WTC11 (cell line): Measurements from ENCODE around the gene SMG7.

ENCODE experiments used
- CREM ChIP-seq: sonication (generic); formaldehyde crosslinking; IDR thresholded peaks from 2 replicates; pipeline ENCODE4 v1.8.1; 2022; ENCODE audit warnings: mild to moderate bottlenecking, missing genetic modification reagents, moderate library complexity
- ZNF232 ChIP-seq: sonication (generic); formaldehyde crosslinking; IDR thresholded peaks from 2 replicates; pipeline ENCODE4 v1.8.0; 2022; ENCODE audit warnings: mild to moderate bottlenecking, missing genetic modification reagents
- TF ChIP-seq, protein P1 (sequence below): sonication (generic); formaldehyde crosslinking; IDR thresholded peaks from 2 replicates; pipeline ENCODE4 v1.8.1; 2023; ENCODE audit warnings: mild to moderate bottlenecking, missing genetic modification reagents, moderate library complexity
- TF ChIP-seq, protein P2 (sequence below): sonication (generic); formaldehyde crosslinking; IDR thresholded peaks from 2 replicates; pipeline ENCODE4 v1.8.1; 2023; ENCODE audit warnings: mild to moderate bottlenecking, moderate library complexity, missing genetic modification reagents
- TF ChIP-seq, protein P3 (sequence below): fragments of 200-600 bp; IDR thresholded peaks from 2 replicates; pipeline ENCODE4 v1.8.0; 2022; ENCODE audit warnings: antibody characterized with exemption

DNA sequence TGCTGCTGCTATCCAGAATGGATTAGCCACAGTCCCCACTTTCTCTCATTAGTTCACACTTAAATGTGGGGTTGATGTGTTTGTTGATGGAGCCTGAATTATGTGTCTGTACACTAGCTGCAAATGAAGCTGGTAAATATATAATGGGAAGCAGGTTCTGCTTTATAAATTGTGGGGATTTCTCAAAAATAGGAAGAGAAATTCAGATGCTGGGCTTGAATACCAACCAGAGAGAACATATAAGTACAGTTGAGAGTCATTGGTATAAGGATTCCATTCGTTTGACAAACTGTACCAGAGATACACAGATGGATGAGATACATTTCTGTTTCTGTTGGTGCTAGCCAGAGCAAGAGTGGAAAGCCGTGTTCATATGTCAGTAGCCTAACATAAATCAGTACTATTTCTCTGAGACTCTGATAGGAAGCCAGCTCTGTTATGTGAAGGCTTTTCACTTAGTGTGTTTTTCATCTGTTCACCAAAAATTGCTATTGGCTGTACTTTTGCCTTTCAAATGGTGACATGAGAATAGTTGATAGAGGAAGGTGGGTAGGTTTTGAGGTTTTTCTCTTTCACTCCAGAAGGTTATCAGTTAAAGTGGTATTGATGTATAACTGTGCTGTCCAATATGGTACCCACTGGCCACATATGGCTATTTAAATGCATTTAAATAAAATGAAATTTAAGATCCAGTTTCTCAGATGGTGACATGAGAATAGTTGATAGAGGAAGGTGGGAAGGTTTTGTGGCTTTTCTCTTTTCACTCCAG lies 15.6 kb downstream of the SMG7 start:
- TF ChIP-seq, protein P1, sequence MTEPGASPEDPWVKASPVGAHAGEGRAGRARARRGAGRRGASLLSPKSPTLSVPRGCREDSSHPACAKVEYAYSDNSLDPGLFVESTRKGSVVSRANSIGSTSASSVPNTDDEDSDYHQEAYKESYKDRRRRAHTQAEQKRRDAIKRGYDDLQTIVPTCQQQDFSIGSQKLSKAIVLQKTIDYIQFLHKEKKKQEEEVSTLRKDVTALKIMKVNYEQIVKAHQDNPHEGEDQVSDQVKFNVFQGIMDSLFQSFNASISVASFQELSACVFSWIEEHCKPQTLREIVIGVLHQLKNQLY (CRISPR knock-in tag): no peak
- TF ChIP-seq ZNF232 (CRISPR knock-in tag): no peak
- no peak for TF ChIP-seq CREM (CRISPR knock-in tag)
- TF ChIP-seq, protein P2, sequence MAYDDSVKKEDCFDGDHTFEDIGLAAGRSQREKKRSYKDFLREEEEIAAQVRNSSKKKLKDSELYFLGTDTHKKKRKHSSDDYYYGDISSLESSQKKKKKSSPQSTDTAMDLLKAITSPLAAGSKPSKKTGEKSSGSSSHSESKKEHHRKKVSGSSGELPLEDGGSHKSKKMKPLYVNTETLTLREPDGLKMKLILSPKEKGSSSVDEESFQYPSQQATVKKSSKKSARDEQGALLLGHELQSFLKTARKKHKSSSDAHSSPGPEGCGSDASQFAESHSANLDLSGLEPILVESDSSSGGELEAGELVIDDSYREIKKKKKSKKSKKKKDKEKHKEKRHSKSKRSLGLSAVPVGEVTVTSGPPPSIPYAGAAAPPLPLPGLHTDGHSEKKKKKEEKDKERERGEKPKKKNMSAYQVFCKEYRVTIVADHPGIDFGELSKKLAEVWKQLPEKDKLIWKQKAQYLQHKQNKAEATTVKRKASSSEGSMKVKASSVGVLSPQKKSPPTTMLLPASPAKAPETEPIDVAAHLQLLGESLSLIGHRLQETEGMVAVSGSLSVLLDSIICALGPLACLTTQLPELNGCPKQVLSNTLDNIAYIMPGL: no peak
- TF ChIP-seq, protein P3, sequence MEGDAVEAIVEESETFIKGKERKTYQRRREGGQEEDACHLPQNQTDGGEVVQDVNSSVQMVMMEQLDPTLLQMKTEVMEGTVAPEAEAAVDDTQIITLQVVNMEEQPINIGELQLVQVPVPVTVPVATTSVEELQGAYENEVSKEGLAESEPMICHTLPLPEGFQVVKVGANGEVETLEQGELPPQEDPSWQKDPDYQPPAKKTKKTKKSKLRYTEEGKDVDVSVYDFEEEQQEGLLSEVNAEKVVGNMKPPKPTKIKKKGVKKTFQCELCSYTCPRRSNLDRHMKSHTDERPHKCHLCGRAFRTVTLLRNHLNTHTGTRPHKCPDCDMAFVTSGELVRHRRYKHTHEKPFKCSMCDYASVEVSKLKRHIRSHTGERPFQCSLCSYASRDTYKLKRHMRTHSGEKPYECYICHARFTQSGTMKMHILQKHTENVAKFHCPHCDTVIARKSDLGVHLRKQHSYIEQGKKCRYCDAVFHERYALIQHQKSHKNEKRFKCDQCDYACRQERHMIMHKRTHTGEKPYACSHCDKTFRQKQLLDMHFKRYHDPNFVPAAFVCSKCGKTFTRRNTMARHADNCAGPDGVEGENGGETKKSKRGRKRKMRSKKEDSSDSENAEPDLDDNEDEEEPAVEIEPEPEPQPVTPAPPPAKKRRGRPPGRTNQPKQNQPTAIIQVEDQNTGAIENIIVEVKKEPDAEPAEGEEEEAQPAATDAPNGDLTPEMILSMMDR: no peak
